Gastrocnemius medialis (tissue), 4 donors: Measurements from ENCODE around the gene MEF2A. TPM values are rescaled to one million over a fixed set of nuclear protein-coding genes. Genes with fewer than 3 reads are reported as not detected.

Experiments used
- ATAC-seq, 2 donors: fragments of 150-250 bp; one replicate each; pipeline ENCODE4 v1.9.1; 2016
- DNase-seq, 2 donors: peaks; one replicate each; pipeline ENCODE4 v3.0.0-alpha.2; 2019
- H3K27ac ChIP-seq, 4 donors: fragments of 200-600 bp; sonication (generic); 1 replicate in 1 of 4; 2 replicates in 3 of 4; pipeline ENCODE4 v1.5.1; 2016 to 2018; ENCODE audit warnings: mild to moderate bottlenecking in 2 of 4, moderate library complexity in 1 of 4
- H3K27me3 ChIP-seq, 3 donors: fragments of 200-600 bp; sonication (generic) in 2 of 3; 1 replicate in 1 of 3; 2 replicates in 2 of 3; pipeline versions ENCODE4 v1.5.1 to v1.6.0; 2016 to 2019; ENCODE audit warnings: mild to moderate bottlenecking in 1 of 3, moderate library complexity in 1 of 3
- H3K36me3 ChIP-seq, 2 donors: fragments of 200-600 bp; sonication (generic) in 1 of 2; one replicate each; pipeline ENCODE4 v1.5.1; 2017 to 2018
- H3K4me1 ChIP-seq, 2 donors: fragments of 200-600 bp; sonication (generic) in 1 of 2; one replicate each; pipeline ENCODE4 v1.5.1; 2016 to 2017; ENCODE audit warnings: mild to moderate bottlenecking in 2 of 2
- H3K4me3 ChIP-seq, 4 donors: fragments of 200-600 bp; sonication (generic) in 3 of 4; 1 replicate in 1 of 4; 2 replicates in 3 of 4; pipeline ENCODE4 v1.5.1; 2016 to 2019; ENCODE audit warnings: mild to moderate bottlenecking in 2 of 4
- H3K9me3 ChIP-seq, 3 donors: fragments of 200-600 bp; sonication (generic) in 2 of 3; 1 replicate in 1 of 3; 2 replicates in 2 of 3; pipeline ENCODE4 v1.5.1; 2016 to 2019
- CTCF ChIP-seq, 5 experiments: fragments of 450-650 bp in 3 of 5; fragments of 200-600 bp in 2 of 5; sonication (generic) in 2 of 5; IDR thresholded peaks in 4 of 5; conservative IDR thresholded peaks in 1 of 5; 1 replicate in 4 of 5; 2 replicates in 1 of 5; pipeline ENCODE4 v1.5.1; 2016 to 2019; ENCODE audit warnings: antibody characterized with exemption in 5 of 5, mild to moderate bottlenecking in 3 of 5, moderate library complexity in 3 of 5
- POLR2A ChIP-seq, 2 donors: fragments of 450-650 bp; IDR thresholded peaks; one replicate each; pipeline ENCODE4 v1.6.1; 2017; ENCODE audit warnings: antibody characterized with exemption in 2 of 2, mild to moderate bottlenecking in 2 of 2, moderate library complexity in 2 of 2
- in situ Hi-C, 4 donors: fragments of 200-750 bp; cut with MboI; loops; one replicate each; pipeline versions ENCODE4 v1.15.0 to v1.8.0; 2017; ENCODE audit warnings: low sequenced_read_pairs in 4 of 4
- intact Hi-C: fragments of 100-400 bp; cut with DNase I; formaldehyde crosslinking; loops from one replicate; pipeline ENCODE4 v1.15.1; 2023; ENCODE audit warnings: low total_unique reads
- total RNA-seq, 4 donors: library from RNA; depleted of rRNA; stranded (reverse); fragments of >200 nt; gene quantifications; one replicate each; pipeline versions ENCODE4 v1.1.0 to v1.2.3, GENCODE V29; 2016

MEF2A gene
- total RNA-seq, 4 donors from 2014 or later: 66.9 to 128 (median 107) TPM

- in situ Hi-C loops: no loop called here
Measured at GRCh38 chr15:99674279-99674678, 108.5 kb downstream of the MEF2A start.

GRCh38 chr15:99677540-99678134 is 111.9 kb downstream of the MEF2A start:
- intact Hi-C loops (no loop called here), in situ Hi-C loops (no loop called here)
- TF ChIP-seq CTCF (IDR thresholded peaks at IDR 0.05 in 4 of 5, conservative IDR thresholded peaks at IDR 0.05 in 1 of 5): no peak
- TF ChIP-seq POLR2A (IDR thresholded peaks at IDR 0.05): no peak
- peaks cover 6 to 10% of the 10 kb centered on the region in 2 donors for H3K4me1 ChIP-seq
- H3K9me3 ChIP-seq: no peaks in the 10 kb centered on the region
- H3K27ac ChIP-seq: peak overlapping the region in 3 of 4 donors; percentile 3 to 35 (median 34)
- H3K27me3 ChIP-seq: no peaks in the 10 kb centered on the region
- H3K4me3 ChIP-seq: no peak overlapping the region
- ATAC-seq: no peak
- no peak for DNase-seq
- H3K36me3 ChIP-seq: peaks cover 0 to 31% of the 10 kb centered on the region in 2 donors

More at GRCh38 chr15:99674279-99674678, 108.5 kb downstream of the MEF2A start:
- no peak for TF ChIP-seq CTCF (IDR thresholded peaks at IDR 0.05 in 4 of 5, conservative IDR thresholded peaks at IDR 0.05 in 1 of 5)
- TF ChIP-seq POLR2A (IDR thresholded peaks at IDR 0.05): no peak
- peaks cover 0 to 37% of the 10 kb centered on the region in 2 donors for H3K36me3 ChIP-seq
- H3K4me1 ChIP-seq: peaks cover 0 to 8% of the 10 kb centered on the region in 2 donors
- ATAC-seq (no peak), DNase-seq (no peak)
- no peaks in the 10 kb centered on the region for H3K9me3 ChIP-seq
- no peaks in the 10 kb centered on the region for H3K27me3 ChIP-seq
- H3K27ac ChIP-seq: no peak overlapping the region
- H3K4me3 ChIP-seq: no peak overlapping the region
- intact Hi-C loops: no loop called here

GRCh38 chr15:99680276-99680675 is 114.5 kb downstream of the MEF2A start:
- in situ Hi-C loops: no loop called here
- no peaks in the 10 kb centered on the region for H3K9me3 ChIP-seq
- no peak overlapping the region for H3K4me3 ChIP-seq
- H3K27me3 ChIP-seq: no peaks in the 10 kb centered on the region
- intact Hi-C loops: no loop called here
- H3K27ac ChIP-seq: peak overlapping the region in 1 of 4 donors; percentile 4
- peaks cover 0 to 18% of the 10 kb centered on the region in 2 donors for H3K36me3 ChIP-seq
- ATAC-seq: no peak
- TF ChIP-seq CTCF (IDR thresholded peaks at IDR 0.05 in 4 of 5, conservative IDR thresholded peaks at IDR 0.05 in 1 of 5) (no peak), POLR2A (IDR thresholded peaks at IDR 0.05) (no peak)
- no peak for DNase-seq
- peaks cover 6 to 16% of the 10 kb centered on the region in 2 donors for H3K4me1 ChIP-seq

- H3K4me3 ChIP-seq: no peak overlapping the region
- DNase-seq (no peak), ATAC-seq (no peak)
- TF ChIP-seq POLR2A (IDR thresholded peaks at IDR 0.05) (no peak), CTCF (IDR thresholded peaks at IDR 0.05 in 4 of 5, conservative IDR thresholded peaks at IDR 0.05 in 1 of 5) (no peak)
- H3K27ac ChIP-seq: peak overlapping the region in 3 of 4 donors; percentile 56 to 65 (median 64)
- intact Hi-C loops (no loop called here), in situ Hi-C loops (no loop called here)
- H3K4me1 ChIP-seq: peaks cover 6 to 17% of the 10 kb centered on the region in 2 donors
- H3K9me3 ChIP-seq: no peaks in the 10 kb centered on the region
- no peaks in the 10 kb centered on the region for H3K27me3 ChIP-seq
- H3K36me3 ChIP-seq: peaks cover 0 to 6% of the 10 kb centered on the region in 2 donors
Measured at GRCh38 chr15:99681990-99682389, 116.2 kb downstream of the MEF2A start.
